ENCODE data around the gene AATF.

The AATF gene

GRCh38 chr17:36992701-36993100 is 43.9 kb downstream of the AATF start:
- DNase-seq: no peak

- DNase-seq: no peak
These were observed 44.5 kb downstream of the AATF start for GRCh38 chr17:36993227-36993626.

DNA sequence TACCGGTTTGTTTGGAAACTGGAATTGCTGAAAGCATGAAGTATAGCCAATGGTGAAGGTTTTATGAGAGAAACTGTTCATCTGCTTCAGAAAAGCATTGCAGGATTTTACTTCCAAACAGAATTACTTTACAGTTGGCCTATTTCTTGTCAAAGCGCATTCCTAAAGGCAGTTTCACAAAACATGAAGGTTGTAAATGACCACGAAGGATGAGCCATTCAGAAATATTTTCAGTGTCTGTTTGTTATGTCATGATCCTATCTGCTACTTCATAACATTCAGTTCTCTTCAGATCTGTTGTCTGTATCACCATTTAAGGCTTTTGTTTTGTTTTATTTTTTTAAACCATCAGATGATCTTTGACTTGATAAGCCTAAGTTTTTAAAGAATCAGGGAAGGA is 45.7 kb downstream of the AATF start:
- no peak for DNase-seq

GRCh38 chr17:36999471-36999870 is 50.7 kb downstream of the AATF start:
- DNase-seq: no peak

DNA sequence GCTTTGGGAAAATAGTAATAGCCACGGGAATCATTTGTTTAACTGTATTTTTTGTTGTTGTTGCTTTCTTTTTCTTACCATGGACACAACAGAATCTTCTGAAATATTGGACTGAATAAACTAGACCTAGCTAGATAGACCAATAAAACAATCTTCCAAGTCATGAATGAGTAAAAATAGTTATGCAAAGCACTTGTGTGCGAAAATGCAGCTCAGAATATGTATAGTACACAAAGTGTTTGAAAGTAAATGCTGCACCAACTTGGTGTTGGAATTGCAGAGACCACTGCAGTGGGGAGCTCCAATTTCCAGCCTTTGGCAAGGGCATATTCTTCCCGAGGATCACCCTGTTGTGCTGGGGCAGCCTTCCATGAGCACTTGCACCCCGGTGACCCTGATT is 68.0 kb downstream of the AATF start:
- no peak for DNase-seq

DNA sequence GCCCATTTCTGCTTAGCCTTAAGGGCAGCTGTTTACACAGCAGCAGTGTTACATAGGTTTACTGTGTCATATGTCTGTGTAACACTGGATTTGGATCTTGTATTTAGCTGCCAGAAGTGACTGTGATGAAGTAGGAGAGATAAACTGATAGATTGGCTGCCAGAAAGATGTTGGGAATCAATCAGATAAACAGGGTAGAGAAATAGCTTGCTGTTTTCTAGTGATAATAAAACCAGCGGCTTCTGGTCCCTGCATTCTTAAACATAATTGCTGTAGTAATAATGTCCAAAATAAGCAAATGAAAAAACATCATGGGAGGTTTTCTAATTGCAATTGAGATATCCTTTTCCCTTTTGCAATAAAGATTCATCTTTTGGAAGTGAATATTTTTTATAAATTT is 68.7 kb downstream of the AATF start:
- DNase-seq: no peak

DNA sequence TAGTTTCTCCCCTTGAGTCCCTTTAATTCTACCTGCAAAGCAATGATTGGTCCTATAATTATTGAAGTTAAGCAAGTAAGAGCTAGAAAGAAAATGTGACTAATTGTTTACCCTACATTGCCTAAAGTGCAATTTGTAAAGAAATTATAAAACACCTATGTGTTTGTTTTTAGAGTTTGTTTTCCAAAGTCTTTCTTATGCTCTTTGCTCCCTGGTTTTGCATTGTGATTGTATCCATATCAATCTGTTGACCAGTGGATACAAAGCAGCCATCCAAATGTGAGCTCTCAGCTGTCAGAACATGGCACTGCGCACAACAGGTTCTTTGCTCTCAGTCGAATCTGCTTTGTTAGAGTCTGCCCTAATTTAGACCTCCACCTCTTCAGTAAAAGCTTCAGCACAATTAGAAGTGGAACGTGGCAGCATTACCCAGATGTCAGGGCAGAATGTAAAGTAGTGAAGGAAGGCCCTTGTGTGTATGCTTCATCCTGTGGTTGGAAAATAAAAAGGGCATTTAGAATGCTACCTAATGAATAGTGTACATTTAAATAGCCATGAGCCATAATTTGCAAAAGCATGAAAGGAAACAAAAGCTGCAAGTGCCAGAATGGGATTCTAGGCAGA is 70.5 kb downstream of the AATF start:
- no peak for DNase-seq

DNA sequence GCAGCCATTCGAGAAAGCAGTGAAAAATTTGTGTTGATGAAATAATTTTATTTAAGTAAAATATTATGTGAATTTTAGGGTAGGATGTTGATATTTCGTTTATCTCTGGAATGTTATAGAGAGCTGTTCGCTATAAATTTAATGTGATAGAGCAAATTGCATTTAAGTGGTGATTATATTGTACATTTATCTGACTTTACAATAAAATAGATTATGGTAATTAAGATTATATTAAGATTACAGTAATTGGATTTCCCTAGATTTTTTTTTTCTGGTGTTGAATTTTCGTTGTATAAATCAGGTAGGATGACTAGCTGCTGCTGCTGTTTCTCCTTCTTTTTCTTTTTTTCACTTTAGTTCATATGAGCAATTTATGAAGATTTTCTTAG is 71.0 kb downstream of the AATF start:
- no peak for DNase-seq

- no peak for DNase-seq
These were observed 75.5 kb downstream of the AATF start for GRCh38 chr17:37024181-37024637.

DNA sequence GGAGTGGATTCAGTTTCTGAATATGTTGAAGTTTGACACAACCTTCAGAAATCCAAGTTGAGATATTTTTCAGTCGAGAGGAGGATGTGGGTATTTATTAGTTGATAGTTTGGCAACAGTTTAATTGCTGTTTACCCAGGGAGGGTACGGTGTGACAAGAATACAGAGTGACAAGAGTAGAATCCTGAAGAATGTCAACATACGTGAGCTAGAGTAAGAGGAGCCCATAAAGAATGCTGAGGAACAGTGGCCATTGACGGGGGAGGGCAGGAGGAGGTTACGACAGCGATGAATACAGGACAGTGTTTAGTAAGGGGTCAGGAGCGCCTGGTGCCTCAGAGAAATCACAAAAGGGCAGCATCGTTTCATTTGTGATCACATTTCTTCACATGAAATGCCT is 76.5 kb downstream of the AATF start:
- no peak for DNase-seq

DNA sequence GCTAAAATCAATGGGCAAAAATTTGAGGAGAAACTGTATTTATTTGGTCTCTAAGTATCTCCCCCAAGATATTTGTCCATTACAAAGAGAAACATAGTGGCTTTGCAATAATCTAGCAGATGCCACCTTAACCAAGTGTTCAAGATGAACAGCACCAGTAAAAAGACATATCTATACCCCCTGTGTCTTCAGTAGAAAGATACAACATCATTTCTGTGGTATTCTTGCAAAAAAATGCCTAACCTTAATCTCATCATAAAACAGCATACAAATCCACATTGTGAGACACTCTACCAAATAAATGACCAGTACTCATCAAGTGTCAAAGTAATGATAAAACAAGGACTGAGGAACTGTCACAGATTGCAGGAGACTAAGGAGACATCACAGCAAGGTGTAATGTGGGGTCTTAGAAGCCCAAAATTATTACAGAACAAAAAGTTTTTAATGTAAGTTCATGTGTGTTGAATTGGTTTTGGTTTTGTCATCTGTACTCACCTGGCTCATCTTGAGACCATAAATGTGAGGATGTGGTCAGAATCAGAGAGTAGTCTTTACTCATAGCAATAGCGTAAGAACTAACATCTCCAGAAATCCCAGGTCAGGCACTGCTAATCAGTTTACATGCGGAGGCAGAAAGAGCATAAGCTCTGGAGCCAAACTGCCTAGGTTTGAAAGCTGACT is 77.2 kb downstream of the AATF start:
- DNase-seq: no peak

DNA sequence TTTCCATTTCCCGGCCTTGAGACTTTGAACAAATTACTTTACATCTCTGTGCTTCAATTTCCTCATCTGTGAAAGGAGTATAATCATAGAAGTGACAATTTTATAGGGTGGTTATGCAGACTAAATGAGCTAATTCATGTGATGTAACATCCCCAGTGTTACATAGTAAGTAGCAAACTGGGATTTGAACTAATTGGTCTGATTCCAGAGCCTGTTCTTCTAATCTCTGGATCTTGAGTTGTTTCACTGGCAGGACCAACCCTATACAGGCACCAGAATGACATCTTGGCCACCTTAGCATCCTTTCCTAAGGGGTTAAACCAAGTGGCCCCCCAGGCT is 77.7 kb downstream of the AATF start:
- DNase-seq: no peak

DNA sequence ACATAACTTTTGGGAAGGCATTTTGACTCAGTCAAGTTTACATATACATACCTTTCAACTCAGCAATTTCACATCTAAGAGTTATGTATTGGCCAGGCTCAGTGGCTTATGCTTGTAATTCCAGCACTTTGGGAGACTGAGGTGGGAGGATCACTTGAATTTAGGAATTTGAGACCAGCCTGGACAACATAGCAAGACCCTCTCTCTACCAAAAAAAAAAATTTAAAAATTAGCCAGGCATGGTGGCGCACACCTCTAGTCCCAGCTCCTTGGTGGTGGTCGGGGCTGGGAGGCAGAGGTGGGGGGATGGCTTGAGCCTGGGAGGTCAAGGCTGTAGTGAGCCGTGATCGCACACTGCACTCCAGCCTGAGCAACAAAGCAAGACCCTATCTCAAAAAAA is 79.3 kb downstream of the AATF start:
- DNase-seq: no peak

- no peak for DNase-seq
These were observed 82.8 kb downstream of the AATF start for GRCh38 chr17:37031493-37032083.

DNA sequence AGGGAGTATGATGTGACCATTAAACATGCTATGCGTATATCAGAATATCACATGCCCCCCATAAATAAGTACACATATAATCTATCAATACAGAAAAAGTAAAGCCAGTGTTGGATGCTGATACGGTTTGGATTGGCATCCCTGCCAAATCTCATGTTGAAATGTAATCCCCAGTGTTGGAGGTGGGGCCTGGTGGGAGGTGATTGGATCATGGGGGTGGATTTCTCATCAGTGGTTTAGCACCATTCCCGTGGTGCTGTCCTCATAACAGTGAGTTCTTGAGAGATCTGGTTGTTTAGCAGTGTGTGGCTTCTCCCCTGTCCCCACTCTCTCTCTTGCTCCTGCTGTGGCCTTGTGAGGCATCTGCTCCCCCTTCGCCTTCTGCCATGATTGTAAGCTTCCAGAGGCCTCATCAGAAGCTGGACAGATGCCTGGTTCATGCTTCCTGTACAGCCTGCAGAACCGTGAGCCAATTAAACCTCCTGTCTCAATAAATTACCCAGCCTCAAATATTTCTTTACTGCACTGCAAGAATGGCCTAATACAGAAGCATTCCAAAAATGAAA is 88.9 kb downstream of the AATF start:
- no peak for DNase-seq

GRCh38 chr17:37039269-37039668 is 90.5 kb downstream of the AATF start:
- DNase-seq: no peak

DNA sequence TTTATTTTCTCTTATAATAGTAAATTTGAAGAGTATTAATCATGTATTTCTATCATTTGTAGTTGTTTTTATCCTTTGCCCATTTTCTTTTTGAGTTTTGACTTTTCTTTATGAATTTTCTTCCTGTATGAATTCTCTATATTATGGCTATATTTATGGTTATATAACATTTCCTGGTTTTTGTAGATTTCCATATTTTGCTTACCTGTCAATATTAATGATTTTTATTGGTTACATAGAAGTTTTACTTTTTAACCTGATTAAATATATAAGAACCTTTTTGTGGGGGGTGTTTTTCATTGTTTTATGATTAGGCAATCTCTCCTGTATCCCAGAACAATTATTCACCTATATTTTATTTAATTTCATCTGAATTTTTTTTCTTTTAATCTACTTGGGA is 93.2 kb downstream of the AATF start:
- DNase-seq: no peak

GRCh38 chr17:37043201-37043600 is 94.4 kb downstream of the AATF start:
- DNase-seq: no peak

- DNase-seq: no peak
These were observed 96.7 kb downstream of the AATF start for GRCh38 chr17:37045351-37045922.

DNA sequence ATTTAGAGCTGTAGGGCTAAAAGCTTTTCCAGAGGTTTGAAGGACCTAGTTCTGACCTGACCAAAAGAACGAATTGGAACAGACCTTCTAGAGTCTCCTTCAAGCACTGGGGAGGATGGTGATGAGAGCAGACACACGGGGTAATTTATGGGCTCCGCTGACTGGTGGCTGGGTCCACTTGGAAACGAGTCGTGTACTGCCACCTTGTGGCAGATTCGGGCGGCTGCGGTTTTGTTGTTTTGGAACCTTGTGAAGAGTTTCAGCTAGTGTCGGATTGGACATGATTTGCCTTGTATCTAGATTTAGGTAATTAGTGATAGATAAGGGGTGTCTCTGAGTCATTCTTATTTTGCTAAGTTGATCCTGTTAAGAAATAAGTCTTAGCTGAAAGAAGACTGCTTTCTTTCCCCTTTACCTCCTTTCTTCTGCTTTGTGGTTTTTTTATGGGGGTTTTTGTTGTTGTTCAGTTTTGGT is 98.9 kb downstream of the AATF start:
- peak; percentile 73 to 74 for DNase-seq

DNA sequence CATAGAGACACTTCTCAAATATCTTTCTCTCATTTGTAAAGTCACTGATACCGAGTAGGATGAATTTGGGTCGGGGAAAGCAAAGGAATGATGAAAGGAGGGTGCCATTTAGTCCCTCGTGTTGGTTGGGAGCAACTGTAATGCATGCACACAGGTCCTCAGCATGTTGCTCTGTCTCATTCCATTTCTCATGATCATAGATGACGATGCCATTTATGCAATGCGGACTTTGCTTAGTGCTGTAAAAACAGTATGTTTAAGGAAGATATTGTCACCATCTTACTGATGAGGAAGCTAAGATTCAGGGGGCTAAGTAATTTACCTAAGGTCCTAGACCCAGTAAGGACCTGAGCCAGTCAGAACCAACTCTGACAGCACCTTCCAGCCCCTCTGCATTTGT is 100.1 kb downstream of the AATF start:
- DNase-seq: no peak

DNA sequence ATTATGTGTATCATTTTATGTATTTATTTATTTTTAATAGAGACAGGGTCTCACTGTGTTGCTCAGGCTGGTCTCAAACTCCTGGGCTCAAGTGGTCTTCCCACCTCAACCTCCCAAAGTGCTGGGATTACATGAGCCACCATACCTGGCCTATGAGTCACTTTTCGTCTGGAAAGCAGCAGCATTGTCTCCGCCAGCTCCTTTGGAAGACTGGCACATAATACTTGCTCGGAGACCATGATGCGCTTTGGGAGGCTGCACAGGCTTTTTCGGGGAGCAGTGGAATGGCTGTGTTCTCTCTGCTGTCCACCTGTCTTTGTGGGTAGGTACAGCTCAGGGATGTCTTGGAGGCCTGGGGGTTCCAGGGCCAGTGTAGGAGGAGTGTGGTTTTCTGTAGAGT is 102.2 kb downstream of the AATF start:
- no peak for DNase-seq

- no peak for DNase-seq
These were observed 102.6 kb downstream of the AATF start for GRCh38 chr17:37051381-37051780.

DNA sequence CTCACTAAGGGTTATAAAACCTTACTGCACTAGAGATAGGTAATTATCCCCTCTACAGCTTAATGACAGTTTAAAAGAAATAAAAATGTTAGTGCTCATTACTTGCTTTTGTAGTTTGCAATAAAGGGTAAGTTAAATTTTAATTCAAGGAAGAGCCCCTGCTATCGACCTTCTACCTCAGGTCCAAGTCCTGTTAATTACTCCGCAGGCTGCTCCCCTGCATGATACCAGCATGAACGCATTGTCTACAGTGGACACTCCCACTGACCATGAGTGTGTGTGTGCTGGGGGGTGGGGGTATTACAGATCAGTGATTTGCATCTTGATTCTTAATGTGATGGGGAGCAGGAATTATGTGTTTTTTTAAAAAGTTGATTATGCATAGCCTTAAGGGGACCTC is 103.1 kb downstream of the AATF start:
- DNase-seq: no peak

Data from activated CD4-positive, alpha-beta T cell treated with anti-CD3 and anti-CD28 coated beads, Interleukin-2, amount 50 U/mL, for 4 hours (primary cell).